PFSK-1 (cell line): ENCODE results near the gene TGOLN2.

Experiments used
- FOXP2 ChIP-seq: optimal IDR thresholded peaks from 2 replicates; pipeline ENCODE3; 2011; ENCODE audit warnings: borderline replicate concordance, control low read depth, inconsistent platforms; ENCODE audit not compliant: insufficient read depth; ENCODE audit errors: extremely low read length, extremely low read depth
- POLR2AphosphoS5 ChIP-seq: IDR thresholded peaks from 2 replicates; pipeline ENCODE4 v1.6.1; 2012; ENCODE audit warnings: low read depth, mild to moderate bottlenecking, control low read depth, low read length, moderate library complexity
- SIN3A ChIP-seq: IDR thresholded peaks from 2 replicates; pipeline ENCODE4 v1.6.1; 2012; ENCODE audit warnings: mild to moderate bottlenecking, low read length, moderate library complexity, borderline replicate concordance; ENCODE audit not compliant: insufficient read depth
- TAF1 ChIP-seq: IDR thresholded peaks from 2 replicates; pipeline ENCODE4 v1.6.1; 2012; ENCODE audit warnings: low read length, control low read depth, borderline replicate concordance; ENCODE audit not compliant: insufficient read depth
- TF ChIP-seq, protein P1 (sequence below), 2 experiments: IDR thresholded peaks; 2 replicates each; pipeline versions ENCODE4 v1.6.1 to v1.8.0; 2011 to 2012; ENCODE audit warnings: low read depth in 2 of 2, low read length in 2 of 2, control low read depth in 1 of 2, inconsistent platforms in 1 of 2, mild to moderate bottlenecking in 1 of 2, moderate library complexity in 1 of 2; ENCODE audit not compliant: insufficient read depth in 1 of 2

The TGOLN2 gene

DNA sequence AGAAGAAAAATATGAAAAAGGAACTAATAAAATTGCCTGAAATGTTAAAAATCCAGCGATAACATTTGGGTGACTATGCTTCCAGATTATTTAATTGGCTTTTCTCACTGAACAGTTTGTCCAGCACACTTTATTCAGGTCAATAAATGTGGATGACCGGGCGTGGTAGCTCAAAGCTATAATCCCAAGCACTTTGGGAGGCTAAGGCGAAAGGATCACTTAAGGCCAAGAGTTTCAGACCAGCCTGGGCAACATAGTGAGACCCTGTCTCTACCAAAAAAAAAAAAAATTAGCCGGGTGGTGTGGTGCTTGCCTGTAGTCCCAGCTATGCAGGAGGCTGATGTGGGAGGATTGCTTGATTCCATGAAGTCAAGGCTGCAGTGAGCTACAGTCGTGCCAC lies 55.4 kb downstream of the TGOLN2 start:
- TF ChIP-seq TAF1: no peak
- no peak for TF ChIP-seq POLR2AphosphoS5
- TF ChIP-seq, protein P1, sequence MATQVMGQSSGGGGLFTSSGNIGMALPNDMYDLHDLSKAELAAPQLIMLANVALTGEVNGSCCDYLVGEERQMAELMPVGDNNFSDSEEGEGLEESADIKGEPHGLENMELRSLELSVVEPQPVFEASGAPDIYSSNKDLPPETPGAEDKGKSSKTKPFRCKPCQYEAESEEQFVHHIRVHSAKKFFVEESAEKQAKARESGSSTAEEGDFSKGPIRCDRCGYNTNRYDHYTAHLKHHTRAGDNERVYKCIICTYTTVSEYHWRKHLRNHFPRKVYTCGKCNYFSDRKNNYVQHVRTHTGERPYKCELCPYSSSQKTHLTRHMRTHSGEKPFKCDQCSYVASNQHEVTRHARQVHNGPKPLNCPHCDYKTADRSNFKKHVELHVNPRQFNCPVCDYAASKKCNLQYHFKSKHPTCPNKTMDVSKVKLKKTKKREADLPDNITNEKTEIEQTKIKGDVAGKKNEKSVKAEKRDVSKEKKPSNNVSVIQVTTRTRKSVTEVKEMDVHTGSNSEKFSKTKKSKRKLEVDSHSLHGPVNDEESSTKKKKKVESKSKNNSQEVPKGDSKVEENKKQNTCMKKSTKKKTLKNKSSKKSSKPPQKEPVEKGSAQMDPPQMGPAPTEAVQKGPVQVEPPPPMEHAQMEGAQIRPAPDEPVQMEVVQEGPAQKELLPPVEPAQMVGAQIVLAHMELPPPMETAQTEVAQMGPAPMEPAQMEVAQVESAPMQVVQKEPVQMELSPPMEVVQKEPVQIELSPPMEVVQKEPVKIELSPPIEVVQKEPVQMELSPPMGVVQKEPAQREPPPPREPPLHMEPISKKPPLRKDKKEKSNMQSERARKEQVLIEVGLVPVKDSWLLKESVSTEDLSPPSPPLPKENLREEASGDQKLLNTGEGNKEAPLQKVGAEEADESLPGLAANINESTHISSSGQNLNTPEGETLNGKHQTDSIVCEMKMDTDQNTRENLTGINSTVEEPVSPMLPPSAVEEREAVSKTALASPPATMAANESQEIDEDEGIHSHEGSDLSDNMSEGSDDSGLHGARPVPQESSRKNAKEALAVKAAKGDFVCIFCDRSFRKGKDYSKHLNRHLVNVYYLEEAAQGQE (IDR thresholded peaks at IDR 0.05; ENCODE audit: insufficient read depth in 1 of 2, low read depth in 2 of 2, low read length in 2 of 2): no peak
- TF ChIP-seq SIN3A: no peak
- no peak for TF ChIP-seq FOXP2

DNA sequence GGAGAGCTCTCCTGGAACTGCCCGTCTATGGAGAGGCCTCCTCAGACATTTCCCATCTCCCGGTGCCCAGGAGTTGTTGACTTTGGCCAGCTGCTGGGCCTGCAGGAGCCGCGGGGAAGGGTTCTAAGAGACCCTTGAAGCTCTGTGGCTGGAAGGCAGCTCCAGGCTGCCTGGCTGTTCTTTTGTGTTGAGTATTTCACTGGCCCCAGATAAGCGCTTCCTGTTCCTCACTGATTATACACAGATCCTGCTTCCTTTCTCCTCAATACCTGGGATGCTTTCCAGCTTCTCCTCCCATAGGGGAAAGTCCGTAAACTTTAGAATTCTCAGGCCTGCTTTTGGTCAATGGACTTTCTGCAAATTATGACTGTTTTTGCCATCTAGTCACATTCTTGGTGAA lies 57.8 kb downstream of the TGOLN2 start:
- TF ChIP-seq TAF1 (no peak), POLR2AphosphoS5 (no peak), SIN3A (no peak), FOXP2 (no peak)
- TF ChIP-seq, protein P1 (IDR thresholded peaks at IDR 0.05; ENCODE audit: insufficient read depth in 1 of 2, low read depth in 2 of 2, low read length in 2 of 2): no peak
